Measurements from ENCODE around the gene CHN2.

The CHN2 gene

GRCh38 chr7:29463504-29464158, 269.1 kb downstream of the CHN2 start:
- TF ChIP-seq FOXP2 (optimal IDR thresholded peaks at IDR 0.05; ENCODE audit: borderline replicate concordance, extremely low read depth, extremely low read length, insufficient read depth), result no peak
- no peak for TF ChIP-seq REST (IDR thresholded peaks at IDR 0.05; ENCODE audit: insufficient read depth in 1 of 2, low read depth in 2 of 2, low read length in 2 of 2)
- TF ChIP-seq POLR2AphosphoS5 (IDR thresholded peaks at IDR 0.05; ENCODE audit: low read depth, low read length), result no peak
- TF ChIP-seq SIN3A (IDR thresholded peaks at IDR 0.05; ENCODE audit: borderline replicate concordance, insufficient read depth, low read length), result no peak
- TF ChIP-seq TAF1 (IDR thresholded peaks at IDR 0.05; ENCODE audit: borderline replicate concordance, insufficient read depth, low read length), result no peak

- TF ChIP-seq REST (IDR thresholded peaks at IDR 0.05; ENCODE audit: insufficient read depth in 1 of 2, low read depth in 2 of 2, low read length in 2 of 2) (no peak), TAF1 (IDR thresholded peaks at IDR 0.05; ENCODE audit: borderline replicate concordance, insufficient read depth, low read length) (no peak), SIN3A (IDR thresholded peaks at IDR 0.05; ENCODE audit: borderline replicate concordance, insufficient read depth, low read length) (no peak), FOXP2 (optimal IDR thresholded peaks at IDR 0.05; ENCODE audit: borderline replicate concordance, extremely low read depth, extremely low read length, insufficient read depth) (no peak), POLR2AphosphoS5 (IDR thresholded peaks at IDR 0.05; ENCODE audit: low read depth, low read length) (no peak)
These were observed 270.2 kb downstream of the CHN2 start for GRCh38 chr7:29464753-29465152.

GRCh38 chr7:29467193-29467926, 272.8 kb downstream of the CHN2 start:
- TF ChIP-seq TAF1 (IDR thresholded peaks at IDR 0.05; ENCODE audit: borderline replicate concordance, insufficient read depth, low read length) (no peak), REST (IDR thresholded peaks at IDR 0.05; ENCODE audit: insufficient read depth in 1 of 2, low read depth in 2 of 2, low read length in 2 of 2) (no peak), SIN3A (IDR thresholded peaks at IDR 0.05; ENCODE audit: borderline replicate concordance, insufficient read depth, low read length) (no peak), POLR2AphosphoS5 (IDR thresholded peaks at IDR 0.05; ENCODE audit: low read depth, low read length) (no peak), FOXP2 (optimal IDR thresholded peaks at IDR 0.05; ENCODE audit: borderline replicate concordance, extremely low read depth, extremely low read length, insufficient read depth) (no peak)

- TF ChIP-seq POLR2AphosphoS5 (IDR thresholded peaks at IDR 0.05; ENCODE audit: low read depth, low read length) (no peak), TAF1 (IDR thresholded peaks at IDR 0.05; ENCODE audit: borderline replicate concordance, insufficient read depth, low read length) (no peak), REST (IDR thresholded peaks at IDR 0.05; ENCODE audit: insufficient read depth in 1 of 2, low read depth in 2 of 2, low read length in 2 of 2) (no peak), SIN3A (IDR thresholded peaks at IDR 0.05; ENCODE audit: borderline replicate concordance, insufficient read depth, low read length) (no peak), FOXP2 (optimal IDR thresholded peaks at IDR 0.05; ENCODE audit: borderline replicate concordance, extremely low read depth, extremely low read length, insufficient read depth) (no peak)
These were observed 273.6 kb downstream of the CHN2 start for GRCh38 chr7:29468196-29468595.

All from PFSK-1 (cell line).